H1 (cell line): ENCODE measurements around the gene LSR. TPM values are rescaled to one million over a fixed set of nuclear protein-coding genes. Genes with fewer than 3 reads are reported as not detected.

Source experiments
- CTCF ChIA-PET: fragments of 300-600 bp; sonication (Branson Sonifier 250); formaldehyde crosslinking; loops from one replicate; lab custom pipeline; 2021; ENCODE audit not compliant: partially characterized antibody; lab: Charles Lee
- POLR2A ChIA-PET: fragments of 300-600 bp; sonication (Branson Sonifier 250); formaldehyde crosslinking; loops from one replicate; lab custom pipeline; 2021; ENCODE audit warnings: inconsistent platforms; ENCODE audit not compliant: partially characterized antibody; lab: Charles Lee
- DNase-seq, 2 experiments: peaks; one replicate each; pipeline versions ENCODE4 v3.0.0 to v3.0.0-alpha.2; 2010 to 2022; ENCODE audit warnings: low spot score in 2 of 2, low read depth in 1 of 2, mixed read lengths in 1 of 2
- FAIRE-seq: peaks from 2 replicates; lab custom pipeline; 2011; peaks lifted over from hg19 to GRCh38; lab: Jason Lieb, UNC
- H2AFZ ChIP-seq: 2 replicates; pipeline ENCODE4 v1.8.1; 2012; ENCODE audit warnings: low read length, inconsistent platforms
- H2AK5ac ChIP-seq: 2 replicates; pipeline ENCODE4 v1.6.1; 2013; ENCODE audit warnings: low read depth, low read length
- H2BK120ac ChIP-seq: replicated peaks from 2 replicates; pipeline ENCODE3; 2013; ENCODE audit warnings: low read depth, low read length, inconsistent platforms
- H2BK12ac ChIP-seq: 2 replicates; pipeline ENCODE4 v1.6.1; 2013; ENCODE audit warnings: low read depth, low read length
- H2BK15ac ChIP-seq: 2 replicates; pipeline ENCODE4 v1.6.1; 2013; ENCODE audit warnings: low read length
- H2BK20ac ChIP-seq: 2 replicates; pipeline ENCODE4 v1.6.1; 2013; ENCODE audit warnings: low read length
- H2BK5ac ChIP-seq: 2 replicates; pipeline ENCODE4 v1.6.1; 2013; ENCODE audit warnings: low read depth, low read length
- H3K14ac ChIP-seq: 2 replicates; pipeline ENCODE4 v1.6.1; 2013; ENCODE audit warnings: inconsistent platforms; ENCODE audit not compliant: insufficient read length
- H3K18ac ChIP-seq: 2 replicates; pipeline ENCODE4 v1.6.1; 2013; ENCODE audit warnings: low read length; ENCODE audit errors: extremely low read depth
- H3K23ac ChIP-seq: 2 replicates; pipeline ENCODE4 v1.6.1; 2013; ENCODE audit warnings: inconsistent platforms; ENCODE audit not compliant: insufficient read length
- H3K23me2 ChIP-seq: 2 replicates; pipeline ENCODE4 v1.6.1; 2013; ENCODE audit warnings: low read depth, low read length
- H3K27ac ChIP-seq: 2 replicates; pipeline ENCODE4 v1.6.1; 2011; ENCODE audit warnings: low read depth, low read length, inconsistent platforms
- H3K27me3 ChIP-seq, 4 experiments: replicated peaks in 1 of 4; 1 replicate in 1 of 4; 2 replicates in 3 of 4; pipeline versions ENCODE4 v1.6.1 to v1.8.1; 2011 to 2013; ENCODE audit warnings: low read length in 3 of 4, mild to moderate bottlenecking in 3 of 4, inconsistent platforms in 2 of 4, mixed read lengths in 2 of 4, moderate library complexity in 1 of 4; ENCODE audit not compliant: control insufficient read depth in 3 of 4, insufficient read depth in 3 of 4; ENCODE audit errors: extremely low read depth in 1 of 4
- H3K36me3 ChIP-seq, 4 experiments: 2 replicates each; pipeline versions ENCODE4 v1.6.1 to v1.8.1; 2011 to 2013; ENCODE audit warnings: mild to moderate bottlenecking in 4 of 4, low read length in 3 of 4, moderate library complexity in 2 of 4, control low read depth in 1 of 4, inconsistent platforms in 1 of 4; ENCODE audit not compliant: insufficient read depth in 4 of 4, control insufficient read depth in 2 of 4
- H3K4ac ChIP-seq: replicated peaks from 2 replicates; pipeline ENCODE3; 2013; ENCODE audit warnings: low read length, low read depth, mixed read lengths, inconsistent platforms; ENCODE audit not compliant: insufficient read length
- H3K4me1 ChIP-seq, 4 experiments: replicated peaks in 1 of 4; 1 replicate in 1 of 4; 2 replicates in 3 of 4; pipeline versions ENCODE4 v1.6.1 to v1.8.1; 2011 to 2013; ENCODE audit warnings: low read length in 3 of 4, inconsistent platforms in 2 of 4, mixed read lengths in 1 of 4; ENCODE audit not compliant: insufficient read depth in 4 of 4, control insufficient read depth in 3 of 4
- H3K4me2 ChIP-seq, 2 experiments: 2 replicates each; pipeline versions ENCODE4 v1.6.1 to v1.8.1; 2011 to 2013; ENCODE audit warnings: low read depth in 2 of 2, low read length in 2 of 2, control low read depth in 1 of 2, inconsistent platforms in 1 of 2, mild to moderate bottlenecking in 1 of 2; ENCODE audit not compliant: insufficient read depth in 1 of 2
- H3K4me3 ChIP-seq, 4 experiments: fragments of 200-600, 300-600 bp in 1 of 4; sonication (generic), shearing (Covaris generic), sonication (Bioruptor Twin) in 1 of 4; 2 replicates each; pipeline versions ENCODE4 v1.5.1 to v1.8.1; 2011 to 2016; ENCODE audit warnings: low read length in 4 of 4, low read depth in 3 of 4, control low read depth in 2 of 4, inconsistent platforms in 2 of 4, mild to moderate bottlenecking in 2 of 4, mixed read lengths in 1 of 4, moderate library complexity in 1 of 4; ENCODE audit not compliant: insufficient read depth in 2 of 4; ENCODE audit errors: extremely low read depth in 1 of 4
- H3K56ac ChIP-seq: replicated peaks from 2 replicates; pipeline ENCODE3; 2013; ENCODE audit warnings: low read depth, mild to moderate bottlenecking, mixed read lengths, low read length, inconsistent platforms; ENCODE audit not compliant: insufficient read length
- H3K79me1 ChIP-seq: 2 replicates; pipeline ENCODE4 v1.6.1; 2013; ENCODE audit warnings: low read depth, low read length, control low read depth
- H3K79me2 ChIP-seq, 2 experiments: 2 replicates each; pipeline versions ENCODE4 v1.6.1 to v1.8.1; 2012 to 2013; ENCODE audit warnings: low read length in 2 of 2, mild to moderate bottlenecking in 2 of 2, inconsistent platforms in 1 of 2; ENCODE audit not compliant: insufficient read depth in 2 of 2, control insufficient read depth in 1 of 2
- H3K9ac ChIP-seq, 4 experiments: replicated peaks in 1 of 4; 1 replicate in 1 of 4; 2 replicates in 3 of 4; pipeline versions ENCODE4 v1.6.1 to v1.8.1; 2011 to 2013; ENCODE audit warnings: low read depth in 3 of 4, low read length in 3 of 4, control low read depth in 2 of 4, mild to moderate bottlenecking in 2 of 4, moderate library complexity in 2 of 4, inconsistent platforms in 1 of 4; ENCODE audit errors: extremely low read depth in 1 of 4
- H3K9me3 ChIP-seq, 2 experiments: 2 replicates each; pipeline versions ENCODE4 v1.6.1 to v1.8.1; 2012 to 2013; ENCODE audit warnings: mild to moderate bottlenecking in 2 of 2, moderate library complexity in 2 of 2, control low read depth in 1 of 2, inconsistent platforms in 1 of 2, low read depth in 1 of 2, low read length in 1 of 2, mixed read lengths in 1 of 2; ENCODE audit not compliant: insufficient read depth in 2 of 2
- H4K20me1 ChIP-seq, 2 experiments: replicated peaks in 1 of 2; 2 replicates each; pipeline versions ENCODE3 to v1.8.1; 2011 to 2013; ENCODE audit warnings: inconsistent platforms in 2 of 2, low read length in 2 of 2, mild to moderate bottlenecking in 1 of 2; ENCODE audit not compliant: insufficient read depth in 2 of 2, control insufficient read depth in 1 of 2
- H4K5ac ChIP-seq: 2 replicates; pipeline ENCODE4 v1.6.1; 2013; ENCODE audit warnings: low read length, low read depth, mixed read lengths, inconsistent platforms; ENCODE audit not compliant: insufficient read length
- H4K8ac ChIP-seq: 2 replicates; pipeline ENCODE4 v1.8.0; 2013; ENCODE audit warnings: mild to moderate bottlenecking, moderate library complexity, low read length, inconsistent platforms; ENCODE audit not compliant: insufficient read depth; ENCODE audit errors: extremely low read depth
- H4K91ac ChIP-seq: replicated peaks from 2 replicates; pipeline ENCODE3; 2013; ENCODE audit warnings: low read length, mixed read lengths, inconsistent platforms; ENCODE audit not compliant: insufficient read length
- BCL11A ChIP-seq, 2 experiments: IDR thresholded peaks; one replicate each; pipeline ENCODE4 v1.6.1; 2011; ENCODE audit warnings: low read depth in 2 of 2, low read length in 2 of 2, mild to moderate bottlenecking in 2 of 2
- EP300 ChIP-seq, 2 experiments: IDR thresholded peaks; 1 replicate in 1 of 2; 2 replicates in 1 of 2; pipeline ENCODE4 v1.6.1; 2011 to 2012; ENCODE audit warnings: low read depth in 2 of 2, low read length in 2 of 2, mild to moderate bottlenecking in 2 of 2, borderline replicate concordance in 1 of 2, inconsistent platforms in 1 of 2, moderate library complexity in 1 of 2
- RBBP5 ChIP-seq: IDR thresholded peaks from 2 replicates; pipeline ENCODE4 v1.7.1; 2012; ENCODE audit warnings: low read depth, mild to moderate bottlenecking, inconsistent platforms, low read length, moderate library complexity, borderline replicate concordance
- WGBS, 2 experiments: shearing (Covaris generic) in 1 of 2; methylation state at CpG; one replicate each; pipeline versions ENCODE4 v1.1.6 to v1.1.7; 2013 to 2015; ENCODE audit warnings: low lambda C conversion rate in 2 of 2, mixed read lengths in 2 of 2, inconsistent platforms in 1 of 2, low coverage in 1 of 2, missing lambda C conversion rate in 1 of 2; ENCODE audit not compliant: insufficient replicate concordance in 2 of 2, insufficient coverage in 1 of 2, insufficient read length in 1 of 2; ENCODE audit errors: extremely low coverage in 1 of 2, missing lambda C conversion rate in 1 of 2; 5-methylcytosine and 5-hydroxymethylcytosine counted together
- polyA plus RNA-seq, 7 experiments: library from polyadenylated mRNA; depleted of rRNA in 3 of 7; stranded (reverse) in 5 of 7; unstranded in 2 of 7; fragments of >200 nt in 5 of 7; fragments of 200-250 nt in 2 of 7; gene quantifications; 1 replicate in 5 of 7; 2 replicates in 1 of 7; 4 replicates in 1 of 7; pipeline versions ENCODE4 v1.2.1 to v1.2.3, GENCODE V29; 2011 to 2013; ENCODE audit warnings: missing spikeins in 2 of 7, mixed read lengths in 2 of 7
- total RNA-seq: library from RNA; stranded (reverse); fragmentation: NEBNext Ultra II Directional; extraction: Animal tissue kit (Norgen Biotek cat#: 25700); gene quantifications from 2 replicates; pipeline ENCODE4 v1.2.1, GENCODE V29; 2021

Gene LSR
- total and polyA plus RNA-seq, 2 of the 8 experiments (the other 6 are each of a cell fraction or from before 2014, with no cell fraction given): 159 to 186 TPM

GRCh38 chr19:35253316-35254286, 4.8 kb downstream of the LSR start:
- Histone ChIP-seq H4K8ac (no peak overlapping the region), H2BK20ac (no peak overlapping the region), H3K4me2 (peak overlapping the region in 1 of 2 experiments; percentile 50; a peak in 3 of 4 replicates), H3K4me1 (peaks cover 0 to 14% (median 7%) of the 10 kb centered on the region in 4 experiments; a peak in 6 of 7 replicates), H2AFZ (no peak overlapping the region), H2AK5ac (peak overlapping the region; percentile 65; the same call in 1 of the 2 replicates), H4K5ac (no peak overlapping the region), H3K23ac (no peak overlapping the region), H3K79me2 (peaks cover 10 to 62% of the 10 kb centered on the region in 2 experiments), H3K9ac (no peak overlapping the region; a peak in 1 of 7 replicates), H3K56ac (no peak overlapping the region), H3K36me3 (peaks cover 24 to 42% (median 34%) of the 10 kb centered on the region in 4 experiments), H3K23me2 (peaks cover 7% of the 10 kb centered on the region; the same call in 1 of the 2 replicates), H2BK15ac (no peak overlapping the region), H3K27ac (peak overlapping the region; percentile 73), H3K4me3 (no peak overlapping the region), H3K14ac (no peak overlapping the region), H4K20me1 (peaks cover 33 to 42% of the 10 kb centered on the region in 2 experiments), H2BK120ac (no peak overlapping the region), H3K27me3 (no peaks in the 10 kb centered on the region), H4K91ac (peak overlapping the region; percentile 65), H2BK12ac (no peak overlapping the region), H3K4ac (no peak overlapping the region), H3K79me1 (peaks cover 17% of the 10 kb centered on the region), H3K18ac (no peak overlapping the region; the same call in 1 of the 2 replicates), H3K9me3 (no peaks in the 10 kb centered on the region), H2BK5ac (no peak overlapping the region)
- CTCF ChIA-PET: interaction anchor here (2.5 kb wide), 1 partner anchor 186 kb away, joined by 7 read pairs; no protein-coding TSS in a partner anchor
- FAIRE-seq: no peak
- 77% methylated on average over 9 of the region's 9 CpGs; no CpG with 5 or more reads in 1 of the 2 experiments for WGBS, 2 experiments
- peak in 1 of 2 experiments; percentile 48 for DNase-seq
- no peak for TF ChIP-seq RBBP5
- peak in 1 of 2 experiments; percentile 63; a peak in 1 of 3 replicates for TF ChIP-seq EP300 (IDR thresholded peaks at IDR 0.05; ENCODE audit: borderline replicate concordance in 1 of 2, low read depth in 2 of 2, low read length in 2 of 2)
- no peak for TF ChIP-seq BCL11A (IDR thresholded peaks at IDR 0.05; ENCODE audit: low read depth in 2 of 2, low read length in 2 of 2)
- POLR2A ChIA-PET: interaction anchor here (0.8 to 9.8 kb wide), 8 partner anchors 11 to 201 kb away, joined by 3 to 146 read pairs (median 4); partner anchors contain the start of genes FXYD5 and USF2
